HG03280 (cell line): ENCODE data around the gene CA10.
A peak's percentile ranks its signal among the peaks of the same experiment; 100 is the strongest.

Source experiments
- ATAC-seq: cut with Tn5 transposase; IDR thresholded peaks from one replicate; pipeline ENCODE4 v1.9.1; 2021; ENCODE audit warnings: mild to moderate bottlenecking, moderate library complexity; ENCODE audit not compliant: unreplicated experiment

CA10 gene

GRCh38 chr17:51778842-51779241, 379.7 kb downstream of the CA10 start:
- no peak for ATAC-seq

GRCh38 chr17:51770027-51770759, 388.3 kb downstream of the CA10 start:
- no peak for ATAC-seq

- no peak for ATAC-seq
Measured at GRCh38 chr17:51769231-51769630, 389.3 kb downstream of the CA10 start.

- ATAC-seq: no peak
Measured at GRCh38 chr17:51768706-51769105, 389.8 kb downstream of the CA10 start.

GRCh38 chr17:51767287-51767686, 391.2 kb downstream of the CA10 start:
- no peak for ATAC-seq

- no peak for ATAC-seq
Measured at GRCh38 chr17:51765282-51766135, 393.0 kb downstream of the CA10 start.

- peak; percentile 86 for ATAC-seq
Measured at GRCh38 chr17:51764387-51764971, 394.0 kb downstream of the CA10 start.

- ATAC-seq: no peak
Measured at GRCh38 chr17:51763058-51763457, 395.5 kb downstream of the CA10 start.

- no peak for ATAC-seq
Measured at GRCh38 chr17:51761105-51761504, 397.4 kb downstream of the CA10 start.

- no peak for ATAC-seq
Measured at GRCh38 chr17:51759260-51759659, 399.3 kb downstream of the CA10 start.

- no peak for ATAC-seq
Measured at GRCh38 chr17:51751072-51751471, 407.4 kb downstream of the CA10 start.

- ATAC-seq: no peak
Measured at GRCh38 chr17:51748749-51749604, 409.5 kb downstream of the CA10 start.

- ATAC-seq: no peak
Measured at GRCh38 chr17:51746421-51746820, 412.1 kb downstream of the CA10 start.

- no peak for ATAC-seq
Measured at GRCh38 chr17:51745993-51746392, 412.5 kb downstream of the CA10 start.

GRCh38 chr17:51743477-51743876, 415.0 kb downstream of the CA10 start:
- ATAC-seq: no peak

GRCh38 chr17:51742571-51742970, 415.9 kb downstream of the CA10 start:
- no peak for ATAC-seq

GRCh38 chr17:51741458-51741857, 417.1 kb downstream of the CA10 start:
- ATAC-seq: no peak

- ATAC-seq: no peak
Measured at GRCh38 chr17:51740531-51740930, 418.0 kb downstream of the CA10 start.

- ATAC-seq: no peak
Measured at GRCh38 chr17:51739245-51739886, 419.1 kb downstream of the CA10 start.

- ATAC-seq: no peak
Measured at GRCh38 chr17:51736356-51736755, 422.2 kb downstream of the CA10 start.
